ENCODE data around the gene IQCF2. TPM values are rescaled to one million over a fixed set of nuclear protein-coding genes. Genes with fewer than 3 reads are reported as not detected.

IQCF2 gene
- total RNA-seq, 1 donor: not detected

GRCh38 chr3:51875501-51875900 lies 14.1 kb downstream of the IQCF2 start, which contains the start of gene IQCF5:
Gene IQCF5 (minus strand): TSS chr3:51875601. CDS start chr3:51875531, 70 bp downstream.
- TF ChIP-seq CTCF (IDR thresholded peaks at IDR 0.05; ENCODE audit: insufficient read depth, low read depth, low read length): no peak
- no peak within 1 kb of the TSS for H3K4me3 ChIP-seq (ENCODE audit: low read depth, low read length)
- no peak for DNase-seq (ENCODE audit: low read depth)

GRCh38 chr3:51876186-51876585 lies 14.8 kb downstream of the IQCF2 start:
- TF ChIP-seq CTCF (IDR thresholded peaks at IDR 0.05; ENCODE audit: insufficient read depth, low read depth, low read length): no peak
- no peak for DNase-seq (ENCODE audit: low read depth)
- no peak overlapping the region for H3K4me3 ChIP-seq (ENCODE audit: low read depth, low read length)

- DNase-seq (ENCODE audit: low read depth): no peak
- no peak overlapping the region for H3K4me3 ChIP-seq (ENCODE audit: low read depth, low read length)
These were observed 18.5 kb downstream of the IQCF2 start for GRCh38 chr3:51879937-51880336.

DNA sequence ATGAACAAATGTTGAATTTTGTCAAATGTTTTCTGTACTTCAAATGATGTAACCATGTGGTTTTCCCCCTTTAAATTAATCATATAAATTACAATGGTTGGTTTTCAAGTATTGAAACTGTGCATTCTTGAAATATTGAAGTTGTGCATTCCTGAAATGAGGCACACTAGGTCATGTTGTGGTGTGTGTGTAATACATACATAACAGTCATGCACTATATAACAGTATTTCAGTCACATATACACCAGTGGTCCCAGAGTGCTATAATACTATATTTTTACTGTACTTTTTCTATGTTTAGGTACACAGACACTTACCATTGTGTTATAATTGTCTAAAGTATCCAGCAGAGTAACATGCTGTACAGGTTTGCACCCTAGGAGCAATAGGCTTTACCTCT lies 25.0 kb downstream of the IQCF2 start:
- no peak for DNase-seq (ENCODE audit: low read depth)
- TF ChIP-seq CTCF (IDR thresholded peaks at IDR 0.05; ENCODE audit: insufficient read depth, low read depth, low read length): no peak
- no peak overlapping the region for H3K4me3 ChIP-seq (ENCODE audit: low read depth, low read length)

More at GRCh38 chr3:51879937-51880336, 18.5 kb downstream of the IQCF2 start:
- no peak for TF ChIP-seq CTCF (IDR thresholded peaks at IDR 0.05; ENCODE audit: insufficient read depth, low read depth, low read length)

DNA sequence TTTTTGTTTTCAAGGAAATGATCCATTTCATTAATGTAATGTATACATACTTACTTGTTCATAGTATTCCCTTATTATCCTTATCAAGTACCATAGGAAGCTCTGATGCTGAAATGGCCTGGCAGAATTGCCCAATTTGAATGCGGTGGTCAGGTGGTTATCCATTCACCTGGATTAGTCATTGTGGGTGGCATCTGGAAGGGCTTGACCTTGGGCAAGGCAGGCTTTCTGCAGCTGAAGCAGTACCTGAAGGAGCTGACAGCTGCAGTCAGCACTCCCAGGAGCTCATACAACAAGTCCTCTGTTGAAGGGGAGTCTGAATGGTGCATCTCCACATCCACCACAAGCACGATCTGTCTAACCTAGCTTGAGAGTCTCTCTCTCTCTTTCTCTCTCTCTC lies 26.2 kb downstream of the IQCF2 start:
- H3K4me3 ChIP-seq (ENCODE audit: low read depth, low read length): no peak overlapping the region
- TF ChIP-seq CTCF (IDR thresholded peaks at IDR 0.05; ENCODE audit: insufficient read depth, low read depth, low read length): no peak
- DNase-seq (ENCODE audit: low read depth): no peak

GRCh38 chr3:51888463-51889105 lies 27.2 kb downstream of the IQCF2 start:
- no peak overlapping the region for H3K4me3 ChIP-seq (ENCODE audit: low read depth, low read length)
- DNase-seq (ENCODE audit: low read depth): no peak
- TF ChIP-seq CTCF (IDR thresholded peaks at IDR 0.05; ENCODE audit: insufficient read depth, low read depth, low read length): no peak

Measured in fibroblast of villous mesenchyme (primary cell).